NCI-H1436 (cell line): Measurements from ENCODE around the gene LRMDA.
"Not testable (repeated sequence)": the region's sequence is repeated elsewhere in the genome, so short reads cannot be mapped to it uniquely, and the experiment has no call there.

Source experiments
- DNase-seq: peaks from one replicate; lab custom pipeline; 2025; lab: John Stamatoyannopoulos, UW

Gene LRMDA

DNA sequence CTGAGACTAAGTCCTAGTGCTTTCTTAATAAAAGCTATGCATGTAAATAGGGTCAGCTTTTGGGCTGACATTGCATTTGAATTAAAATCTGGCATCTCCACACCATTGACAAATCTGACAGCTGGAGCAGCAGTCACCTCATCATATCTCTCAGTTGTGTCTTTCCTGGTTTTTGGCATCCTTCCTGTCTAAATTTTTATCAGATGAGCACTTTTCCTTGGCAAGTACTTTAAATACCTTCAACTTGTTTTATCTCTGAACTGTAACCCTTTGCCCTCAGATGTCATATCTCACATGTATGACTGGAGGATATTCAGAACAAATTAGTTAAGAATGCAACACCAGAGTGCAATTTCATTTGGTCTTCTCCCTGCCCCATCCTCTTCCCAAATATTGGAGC lies 1066.2 kb downstream of the LRMDA start:
- DNase-seq, result no peak

- no peak for DNase-seq
Observed at GRCh38 chr10:76504823-76505222, 1073.4 kb downstream of the LRMDA start.

DNA sequence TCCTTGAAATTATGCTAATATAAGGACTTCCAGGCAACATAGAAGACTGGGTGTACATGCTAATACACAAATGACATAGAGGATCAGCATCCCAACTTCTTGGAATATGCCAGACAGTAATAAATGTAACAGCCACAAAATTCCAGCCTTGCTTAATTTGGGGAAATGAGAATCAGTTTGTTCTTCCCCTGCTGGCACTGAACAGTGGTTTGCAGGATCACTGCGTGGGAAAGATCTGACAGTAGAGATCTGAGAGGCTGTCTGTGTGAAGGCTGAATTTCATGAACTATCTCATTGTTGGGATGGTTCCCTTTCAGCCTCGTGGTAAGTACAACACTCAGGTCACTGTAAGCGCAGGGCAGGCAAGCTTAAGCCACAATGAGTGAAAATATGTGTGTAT lies 1078.0 kb downstream of the LRMDA start:
- no peak for DNase-seq

- DNase-seq, result no peak
Observed at GRCh38 chr10:76514321-76514720, 1082.9 kb downstream of the LRMDA start.

GRCh38 chr10:76514869-76515268 lies 1083.4 kb downstream of the LRMDA start:
- no peak for DNase-seq

DNA sequence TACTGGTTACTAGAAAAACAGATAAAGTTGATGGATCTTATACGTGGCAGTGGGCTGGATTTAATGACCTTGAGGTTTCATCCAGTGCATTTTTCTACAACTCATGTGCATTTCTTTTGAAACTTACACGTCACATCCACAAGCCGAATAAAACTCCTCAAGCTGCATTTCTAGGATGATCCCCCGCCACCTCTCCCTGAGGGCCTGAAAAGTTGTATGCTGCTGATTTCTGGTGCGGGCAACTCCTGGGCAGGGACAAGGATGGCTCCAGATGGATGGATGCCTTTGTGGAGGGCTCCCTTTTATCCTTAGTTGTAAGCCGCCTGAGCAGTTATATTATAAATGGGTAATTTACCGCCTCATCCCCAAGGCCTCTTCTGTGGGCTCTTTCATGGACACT lies 1091.1 kb downstream of the LRMDA start:
- no peak for DNase-seq

DNA sequence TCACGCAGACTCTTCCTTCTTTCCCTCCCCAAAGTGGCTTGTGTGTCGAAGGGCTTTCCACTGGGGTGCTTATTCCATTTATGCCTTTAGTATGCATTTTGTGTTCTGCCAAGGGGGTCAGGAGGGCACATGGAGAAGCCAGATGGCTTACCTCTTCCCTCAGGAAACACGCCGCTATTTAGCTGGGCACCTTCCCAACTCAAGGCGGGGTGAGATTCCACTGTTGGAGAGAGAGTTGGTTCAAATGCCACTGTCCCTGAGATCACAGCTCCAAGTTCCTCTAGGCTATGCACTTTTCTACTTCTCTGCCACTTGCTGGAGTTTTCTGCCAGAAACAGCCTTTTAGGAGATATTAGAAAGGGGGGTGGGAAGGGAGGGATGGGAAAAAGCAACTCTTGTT lies 1091.8 kb downstream of the LRMDA start:
- no peak for DNase-seq

DNA sequence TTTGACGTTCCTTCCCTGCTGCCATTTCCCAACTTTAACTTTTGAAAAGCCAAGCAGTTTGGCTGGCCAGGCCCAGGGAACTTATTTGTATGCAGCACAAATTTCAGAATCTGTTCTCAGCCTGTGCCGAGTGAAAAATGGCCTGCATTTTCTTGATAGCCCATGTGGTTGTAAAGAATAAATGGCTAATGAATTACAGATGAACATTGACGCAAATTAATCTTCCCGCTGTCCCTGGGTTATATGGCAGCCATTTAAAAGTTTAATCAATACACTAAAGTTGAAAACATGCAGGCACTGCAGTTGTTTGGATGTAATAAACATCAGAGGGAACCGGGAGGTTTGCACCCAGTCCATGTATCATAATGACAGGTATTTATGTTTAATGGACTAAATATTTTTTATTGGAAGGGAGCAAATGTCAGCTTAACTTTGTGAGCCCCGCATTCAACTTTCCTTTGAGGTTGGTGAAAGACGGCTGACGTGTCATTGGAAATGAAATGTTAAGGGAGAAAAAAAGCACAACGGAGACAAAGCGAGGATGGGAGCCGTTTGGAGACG lies 1092.4 kb downstream of the LRMDA start:
- DNase-seq, result no peak

GRCh38 chr10:76526833-76527232 lies 1095.4 kb downstream of the LRMDA start:
- DNase-seq, result not testable (repeated sequence)

- no peak for DNase-seq
Observed at GRCh38 chr10:76540331-76540730, 1108.9 kb downstream of the LRMDA start.

DNA sequence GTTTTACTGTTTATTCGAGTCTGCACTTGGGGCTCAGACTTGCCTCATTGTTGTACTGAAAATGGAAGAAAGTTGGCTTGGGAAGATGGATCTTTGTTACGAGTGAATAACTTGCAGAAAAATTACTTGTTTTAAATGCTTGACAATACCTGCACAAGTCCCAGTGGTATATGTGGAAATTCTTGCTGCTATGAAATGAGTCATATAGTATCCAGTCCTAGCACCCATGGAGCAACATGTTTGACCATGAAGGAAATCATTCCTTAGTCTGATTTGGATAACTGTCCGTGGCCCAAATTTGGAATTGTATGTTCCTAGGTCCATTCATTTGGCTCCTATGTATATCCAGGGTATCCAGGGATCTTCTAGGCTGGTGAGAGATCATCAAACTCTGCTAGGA lies 1109.4 kb downstream of the LRMDA start:
- no peak for DNase-seq

- DNase-seq, result no peak
Observed at GRCh38 chr10:76541852-76542251, 1110.4 kb downstream of the LRMDA start.

DNA sequence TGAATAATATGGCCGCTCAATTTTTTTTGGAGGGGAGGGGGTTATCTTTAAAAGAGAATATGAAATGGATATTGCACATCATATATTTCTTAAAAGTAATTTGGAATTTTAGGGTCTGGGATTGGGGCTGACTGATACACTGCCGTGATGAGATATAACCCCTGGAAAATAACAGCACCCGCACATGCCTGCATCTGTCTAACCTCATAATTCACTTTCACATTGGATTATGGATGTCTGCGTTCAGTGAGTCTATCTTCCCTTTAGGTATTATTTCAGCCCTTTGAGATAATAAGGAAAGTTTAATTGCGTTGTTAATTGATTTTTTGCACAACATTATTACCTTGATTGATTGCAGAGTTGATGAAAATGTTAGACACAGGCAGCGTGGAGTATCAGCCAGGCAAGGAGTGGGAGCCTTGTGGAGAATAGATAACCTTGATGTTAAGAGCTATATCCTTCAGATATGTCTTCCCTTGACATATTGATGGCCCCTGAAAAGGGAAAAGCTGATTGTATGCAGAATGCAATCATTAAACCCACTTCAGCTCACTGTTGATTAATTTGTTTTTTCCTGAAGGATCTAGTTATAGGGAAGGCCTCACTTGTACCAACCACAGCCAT lies 1111.0 kb downstream of the LRMDA start:
- DNase-seq, result no peak

DNA sequence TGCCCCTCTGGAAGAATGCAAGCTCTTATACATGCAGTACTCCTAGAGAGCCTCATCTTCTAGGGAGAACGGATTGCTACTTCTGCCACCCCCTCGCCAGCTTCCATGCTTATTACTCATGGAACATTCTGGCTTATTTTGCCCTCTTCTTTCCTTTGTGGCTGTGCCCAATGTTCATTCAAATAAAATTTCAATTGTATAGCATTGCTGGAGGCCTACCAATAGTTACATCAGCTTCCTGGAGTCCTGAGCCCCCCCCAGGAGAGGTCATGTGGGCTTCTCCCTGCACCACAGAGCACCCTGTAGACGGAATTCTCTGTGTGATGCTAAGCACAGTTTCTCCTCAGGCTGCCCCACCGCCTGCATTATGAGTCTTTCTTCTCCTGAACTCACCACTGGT lies 1112.2 kb downstream of the LRMDA start:
- DNase-seq, result no peak

- no peak for DNase-seq
Observed at GRCh38 chr10:76544789-76545188, 1113.4 kb downstream of the LRMDA start.

- DNase-seq, result no peak
Observed at GRCh38 chr10:76546411-76546810, 1115.0 kb downstream of the LRMDA start.

- peak; percentile 87 for DNase-seq
Observed at GRCh38 chr10:76547352-76547972, 1116.0 kb downstream of the LRMDA start.

DNA sequence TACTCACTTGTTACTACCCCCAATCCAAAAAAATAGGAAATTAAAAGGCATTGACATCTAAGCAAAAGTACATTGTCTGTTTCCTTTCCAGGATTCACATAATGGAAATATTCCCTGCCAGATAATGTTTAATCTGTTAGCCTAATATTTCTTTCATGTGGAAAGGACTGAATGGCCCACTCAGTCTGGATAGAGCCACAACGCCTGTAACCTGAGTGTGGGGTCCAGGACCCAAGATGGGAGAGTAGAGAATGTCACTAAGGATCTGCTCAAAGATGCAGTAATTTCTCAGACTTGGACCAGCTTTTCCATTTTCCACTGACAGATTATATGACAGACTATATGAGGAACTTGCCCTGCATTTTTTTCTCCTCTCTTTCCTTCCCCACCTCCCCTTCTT lies 1117.3 kb downstream of the LRMDA start:
- DNase-seq, result no peak

DNA sequence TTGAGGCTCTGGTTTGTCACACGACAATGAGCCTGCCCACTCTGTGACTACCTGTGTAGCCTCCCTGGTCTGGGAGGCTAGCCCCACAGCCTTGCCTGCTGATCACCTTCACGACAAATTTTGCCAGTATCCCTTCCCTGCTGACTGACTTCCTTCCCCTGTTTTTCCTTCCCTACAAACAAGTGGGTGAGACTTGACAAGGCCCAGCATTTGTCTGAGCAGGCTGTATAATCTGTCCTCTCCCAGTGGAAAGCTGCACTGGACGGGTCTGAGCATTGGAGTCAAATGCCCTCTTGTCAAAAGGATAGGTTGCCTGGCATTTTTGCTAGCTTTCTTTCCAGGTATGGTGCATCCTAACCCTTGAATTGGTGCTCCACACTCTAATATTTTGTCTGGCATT lies 1117.7 kb downstream of the LRMDA start:
- no peak for DNase-seq

GRCh38 chr10:76550806-76551205 lies 1119.4 kb downstream of the LRMDA start:
- no peak for DNase-seq

GRCh38 chr10:76552091-76552873 lies 1120.9 kb downstream of the LRMDA start:
- no peak for DNase-seq

GRCh38 chr10:76553263-76554032 lies 1122.0 kb downstream of the LRMDA start:
- DNase-seq, result no peak
